ENCODE results near the gene SYMPK. TPM values are rescaled to one million over a fixed set of nuclear protein-coding genes. Genes with fewer than 3 reads are reported as not detected.
A peak's percentile ranks its signal among the peaks of the same experiment; 100 is the strongest.

SYMPK gene
- total and polyA plus RNA-seq, 8 donors = 65.6 to 77.6 (median 69.1) TPM

DNA sequence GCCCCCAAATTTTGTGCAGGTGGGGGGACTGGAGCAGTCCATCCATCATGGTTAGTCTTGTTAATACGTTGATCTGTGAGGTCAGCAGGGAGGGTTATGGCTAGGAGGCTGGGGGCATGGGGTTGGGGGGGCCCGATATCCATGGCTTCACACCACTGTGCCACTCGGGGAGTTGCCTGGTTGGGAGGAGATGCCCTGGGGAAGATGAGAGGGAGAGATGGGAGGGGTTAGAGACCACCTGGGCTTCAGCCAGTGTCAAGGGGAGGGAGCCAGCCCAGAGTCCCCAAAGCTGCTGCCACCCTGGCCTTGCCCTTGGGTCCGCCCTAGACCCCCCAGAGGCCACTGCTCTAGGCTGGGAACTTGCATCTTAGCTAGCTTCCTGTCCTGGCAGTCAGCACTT is 78.9 kb downstream of the SYMPK start:
- TF ChIP-seq, protein P1, sequence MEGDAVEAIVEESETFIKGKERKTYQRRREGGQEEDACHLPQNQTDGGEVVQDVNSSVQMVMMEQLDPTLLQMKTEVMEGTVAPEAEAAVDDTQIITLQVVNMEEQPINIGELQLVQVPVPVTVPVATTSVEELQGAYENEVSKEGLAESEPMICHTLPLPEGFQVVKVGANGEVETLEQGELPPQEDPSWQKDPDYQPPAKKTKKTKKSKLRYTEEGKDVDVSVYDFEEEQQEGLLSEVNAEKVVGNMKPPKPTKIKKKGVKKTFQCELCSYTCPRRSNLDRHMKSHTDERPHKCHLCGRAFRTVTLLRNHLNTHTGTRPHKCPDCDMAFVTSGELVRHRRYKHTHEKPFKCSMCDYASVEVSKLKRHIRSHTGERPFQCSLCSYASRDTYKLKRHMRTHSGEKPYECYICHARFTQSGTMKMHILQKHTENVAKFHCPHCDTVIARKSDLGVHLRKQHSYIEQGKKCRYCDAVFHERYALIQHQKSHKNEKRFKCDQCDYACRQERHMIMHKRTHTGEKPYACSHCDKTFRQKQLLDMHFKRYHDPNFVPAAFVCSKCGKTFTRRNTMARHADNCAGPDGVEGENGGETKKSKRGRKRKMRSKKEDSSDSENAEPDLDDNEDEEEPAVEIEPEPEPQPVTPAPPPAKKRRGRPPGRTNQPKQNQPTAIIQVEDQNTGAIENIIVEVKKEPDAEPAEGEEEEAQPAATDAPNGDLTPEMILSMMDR (IDR thresholded peaks at IDR 0.05) = no peak
- Histone ChIP-seq H3K4me3 (no peak overlapping the region), H3K4me1 (peaks cover 11 to 37% of the 10 kb centered on the region in 2 donors), H3K36me3 (peaks cover 0 to 40% of the 10 kb centered on the region in 2 donors), H3K27me3 (peaks cover 0 to 100% of the 10 kb centered on the region in 2 donors), H3K27ac (peak overlapping the region in 1 of 2 donors; percentile 65), H3K9me3 (no peaks in the 10 kb centered on the region)
- ATAC-seq (no peak), DNase-seq (no peak)
- intact Hi-C loops (cut with DNase I) = no loop called here

DNA sequence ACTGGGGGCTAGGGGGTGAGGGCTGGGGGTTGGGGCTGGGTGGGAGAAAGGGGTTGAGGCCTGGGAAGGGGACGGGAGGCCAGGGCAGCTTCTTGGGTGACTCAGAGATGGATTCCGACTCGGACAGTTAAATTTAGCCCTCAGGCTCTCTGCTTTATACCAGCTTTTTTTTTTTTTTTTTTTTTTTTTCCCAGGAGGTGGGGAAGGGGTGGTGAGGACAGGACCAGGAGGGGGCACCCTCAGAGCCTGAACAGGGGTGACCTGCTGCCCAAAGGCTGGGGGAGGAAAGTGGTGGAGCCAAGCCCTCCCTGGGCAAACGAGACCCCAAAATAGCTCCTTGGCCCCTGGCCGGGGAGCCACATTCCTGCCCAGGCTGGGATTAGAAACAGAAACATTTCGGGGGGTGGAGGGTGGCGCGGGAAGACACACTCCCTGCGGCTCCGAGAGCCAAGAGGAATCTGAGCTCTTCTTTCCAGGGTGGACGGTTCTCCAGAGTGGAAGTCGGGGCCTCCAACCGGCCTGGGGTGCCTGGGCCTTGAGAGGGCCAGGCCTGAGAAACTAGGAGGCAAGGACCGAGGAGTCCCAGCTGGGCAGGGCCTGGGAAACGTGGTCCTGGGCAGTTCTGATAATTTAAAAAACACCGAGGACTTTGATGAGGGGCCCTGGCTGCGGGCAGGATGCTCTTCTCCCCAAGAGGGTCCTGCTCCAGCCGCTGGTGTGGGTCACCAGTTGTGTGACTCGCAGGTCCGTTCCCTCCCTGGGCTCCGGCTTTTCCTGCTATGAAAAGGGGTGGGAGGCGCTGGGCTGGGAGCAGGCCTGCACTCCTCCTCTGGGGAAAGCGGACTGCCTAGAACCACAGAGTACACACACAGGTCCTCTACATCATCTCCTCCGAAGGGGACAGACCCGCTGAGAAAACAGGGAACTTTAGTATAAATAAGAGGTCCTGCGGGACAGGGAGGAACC is 79.8 kb downstream of the SYMPK start:
- no peak overlapping the region for H3K4me3 ChIP-seq
- peaks cover 0 to 100% of the 10 kb centered on the region in 2 donors for H3K27me3 ChIP-seq
- ATAC-seq (no peak), DNase-seq (no peak)
- intact Hi-C loops (cut with DNase I) = no loop called here
- peaks cover 11 to 42% of the 10 kb centered on the region in 2 donors for H3K4me1 ChIP-seq
- H3K27ac ChIP-seq = peak overlapping the region; percentile 48 to 65
- peaks cover 0 to 31% of the 10 kb centered on the region in 2 donors for H3K36me3 ChIP-seq
- TF ChIP-seq, protein P1 (IDR thresholded peaks at IDR 0.05) = no peak
- no peaks in the 10 kb centered on the region for H3K9me3 ChIP-seq

DNA sequence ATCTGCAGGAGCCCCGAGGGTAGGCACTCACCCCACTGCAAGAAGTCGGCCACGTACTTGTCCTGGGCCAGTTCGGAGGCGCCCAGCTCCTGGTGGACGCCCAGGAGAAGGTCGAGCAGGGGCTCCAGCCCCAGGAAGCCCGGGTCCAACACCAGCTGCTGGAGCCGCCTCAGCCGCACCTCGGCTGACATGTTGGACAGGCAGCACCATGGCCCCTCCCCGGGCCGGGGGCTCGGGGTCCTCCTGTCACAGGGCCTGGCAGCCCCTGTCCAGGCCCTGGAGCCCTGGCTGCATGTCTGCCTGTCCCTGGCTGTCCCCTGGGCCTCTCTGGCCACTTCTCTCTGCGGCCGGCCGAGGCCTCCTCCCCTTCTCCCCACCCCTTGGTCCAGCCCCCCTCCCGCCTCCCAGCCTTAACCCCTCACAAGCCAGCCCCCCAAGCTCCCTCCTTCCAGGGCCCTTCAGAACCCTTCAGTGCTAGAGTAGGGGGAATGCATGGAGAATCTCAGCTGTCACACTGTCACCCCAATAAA is 80.7 kb downstream of the SYMPK start, which contains the start of gene DMPK:
Gene DMPK (minus strand): TSS at position 329 of the 530 bp plus-strand sequence. CDS start 138 bp downstream, at position 191.
- TF ChIP-seq, protein P1 (IDR thresholded peaks at IDR 0.05) = no peak
- H3K27ac ChIP-seq = peak within 1 kb of the TSS; percentile 48 to 65
- peaks cover 11 to 42% of the 10 kb centered on the region in 2 donors for H3K4me1 ChIP-seq
- intact Hi-C loops (cut with DNase I) = no loop called here
- H3K36me3 ChIP-seq = peaks cover 0 to 31% of the 10 kb centered on the region in 2 donors
- peak in 1 of 4 donors; percentile 75 for DNase-seq
- no peaks in the 10 kb centered on the region for H3K9me3 ChIP-seq
- ATAC-seq = peak; percentile 18
- peaks cover 0 to 100% of the 10 kb centered on the region in 2 donors for H3K27me3 ChIP-seq
- peak within 1 kb of the TSS; percentile 35 to 36 for H3K4me3 ChIP-seq

DNA sequence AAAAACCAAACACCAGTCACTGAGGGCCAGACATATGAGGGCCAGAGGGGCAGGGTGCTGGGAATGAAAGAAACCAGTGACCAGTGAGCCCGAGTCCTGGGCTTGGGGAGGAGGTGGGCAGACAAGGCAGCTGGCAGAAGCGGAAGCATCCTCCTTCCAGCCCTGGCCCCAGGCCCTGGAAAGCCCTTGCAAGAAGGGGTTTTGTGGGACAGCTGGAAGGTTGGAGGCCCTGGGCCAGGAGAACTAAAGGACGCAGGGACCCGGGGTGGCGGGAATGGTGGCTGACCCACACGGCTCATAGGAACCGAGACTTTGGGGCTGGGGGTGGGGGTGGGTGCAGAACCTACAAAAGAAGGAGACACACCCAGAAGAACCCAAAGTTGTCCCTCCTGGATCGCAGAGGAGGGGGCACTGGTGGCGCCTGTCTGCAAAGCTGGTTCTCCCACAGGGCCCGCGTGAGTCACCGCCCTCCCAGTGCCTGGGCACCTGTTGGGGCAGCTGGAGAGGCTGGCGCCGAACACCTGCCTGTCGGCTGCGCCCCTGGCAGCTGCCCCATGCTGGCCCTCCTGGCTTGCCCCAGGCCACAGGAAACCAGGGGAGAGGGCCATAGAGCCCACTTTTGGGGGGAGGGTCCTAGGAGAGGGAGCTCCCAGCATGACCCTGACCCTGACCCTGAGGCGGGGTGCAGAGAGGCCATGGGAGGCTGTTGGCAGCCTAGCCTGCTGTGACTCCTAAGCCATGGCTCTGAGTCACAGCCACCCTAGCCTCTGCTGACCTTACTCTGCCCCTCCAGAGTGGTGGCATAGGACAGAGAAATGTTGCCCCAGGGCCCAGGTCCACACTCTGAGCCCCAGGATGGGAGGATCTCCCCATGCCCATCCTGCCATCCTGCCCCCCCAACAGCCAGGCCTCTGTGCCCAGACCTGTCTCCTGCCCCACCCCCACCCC is 81.5 kb downstream of the SYMPK start:
- H3K36me3 ChIP-seq = peaks cover 0 to 31% of the 10 kb centered on the region in 2 donors
- H3K9me3 ChIP-seq = no peaks in the 10 kb centered on the region
- H3K27ac ChIP-seq = peak overlapping the region in 1 of 2 donors; percentile 37
- peaks cover 11 to 42% of the 10 kb centered on the region in 2 donors for H3K4me1 ChIP-seq
- TF ChIP-seq, protein P1 (IDR thresholded peaks at IDR 0.05) = no peak
- H3K4me3 ChIP-seq = peak overlapping the region; percentile 35 to 36
- intact Hi-C loops (cut with DNase I) = no loop called here
- peaks cover 0 to 100% of the 10 kb centered on the region in 2 donors for H3K27me3 ChIP-seq
- DNase-seq = peak in 1 of 4 donors; percentile 86
- ATAC-seq = peak; percentile 36
